HFF-Myc (cell line): ENCODE results near the gene FAM111B.
A peak's percentile ranks its signal among the peaks of the same experiment; 100 is the strongest.
"Not testable (repeated sequence)": the region's sequence is repeated elsewhere in the genome, so short reads cannot be mapped to it uniquely, and the experiment has no call there.

Source experiments
- DNase-seq: peaks from one replicate; pipeline ENCODE4 v3.0.0-alpha.2; 2011; ENCODE audit warnings: low read depth; ENCODE audit errors: extremely low read depth
- H3K4me3 ChIP-seq: replicated peaks from 2 replicates; pipeline ENCODE4 v1.5.1; 2011; ENCODE audit warnings: low read depth, mild to moderate bottlenecking, control low read depth, low read length
- TF ChIP-seq, protein P1 (sequence below): IDR thresholded peaks from 2 replicates; pipeline ENCODE4 v1.5.1; 2012; ENCODE audit warnings: mild to moderate bottlenecking, low read depth, low read length, control low read depth; ENCODE audit errors: missing control alignments

FAM111B gene

DNA sequence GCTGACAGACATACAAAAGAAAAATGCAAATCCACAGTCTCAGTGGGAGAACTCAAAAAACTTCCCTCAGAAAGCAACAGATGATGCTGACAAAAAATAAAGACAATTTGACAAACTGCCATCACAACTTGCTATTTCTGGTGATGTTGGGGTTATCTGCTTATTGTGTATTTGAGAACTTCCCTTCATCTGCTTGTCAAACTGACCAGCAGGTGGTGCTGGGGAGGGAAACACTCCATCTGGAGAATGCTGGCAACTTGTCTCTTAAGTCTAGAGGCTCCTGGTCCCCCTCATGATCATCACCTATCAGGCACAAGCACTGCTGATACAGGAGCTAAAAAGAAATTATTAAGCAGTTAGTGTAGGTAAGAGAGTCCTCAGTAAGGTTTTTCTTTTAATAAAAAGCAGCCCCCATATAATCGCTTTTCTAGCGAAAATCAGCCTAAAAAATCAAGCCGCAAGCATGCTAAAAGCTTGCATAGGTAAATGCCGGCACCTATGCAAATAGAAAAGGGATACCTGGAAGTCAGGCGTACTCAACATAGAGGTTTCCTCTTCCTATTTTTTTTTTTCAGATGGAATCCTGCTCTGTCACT lies 9.8 kb upstream of the FAM111B start:
- DNase-seq: peak; percentile 7
- H3K4me3 ChIP-seq: no peak overlapping the region
- TF ChIP-seq, protein P1, sequence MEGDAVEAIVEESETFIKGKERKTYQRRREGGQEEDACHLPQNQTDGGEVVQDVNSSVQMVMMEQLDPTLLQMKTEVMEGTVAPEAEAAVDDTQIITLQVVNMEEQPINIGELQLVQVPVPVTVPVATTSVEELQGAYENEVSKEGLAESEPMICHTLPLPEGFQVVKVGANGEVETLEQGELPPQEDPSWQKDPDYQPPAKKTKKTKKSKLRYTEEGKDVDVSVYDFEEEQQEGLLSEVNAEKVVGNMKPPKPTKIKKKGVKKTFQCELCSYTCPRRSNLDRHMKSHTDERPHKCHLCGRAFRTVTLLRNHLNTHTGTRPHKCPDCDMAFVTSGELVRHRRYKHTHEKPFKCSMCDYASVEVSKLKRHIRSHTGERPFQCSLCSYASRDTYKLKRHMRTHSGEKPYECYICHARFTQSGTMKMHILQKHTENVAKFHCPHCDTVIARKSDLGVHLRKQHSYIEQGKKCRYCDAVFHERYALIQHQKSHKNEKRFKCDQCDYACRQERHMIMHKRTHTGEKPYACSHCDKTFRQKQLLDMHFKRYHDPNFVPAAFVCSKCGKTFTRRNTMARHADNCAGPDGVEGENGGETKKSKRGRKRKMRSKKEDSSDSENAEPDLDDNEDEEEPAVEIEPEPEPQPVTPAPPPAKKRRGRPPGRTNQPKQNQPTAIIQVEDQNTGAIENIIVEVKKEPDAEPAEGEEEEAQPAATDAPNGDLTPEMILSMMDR: peak; percentile 71

DNA sequence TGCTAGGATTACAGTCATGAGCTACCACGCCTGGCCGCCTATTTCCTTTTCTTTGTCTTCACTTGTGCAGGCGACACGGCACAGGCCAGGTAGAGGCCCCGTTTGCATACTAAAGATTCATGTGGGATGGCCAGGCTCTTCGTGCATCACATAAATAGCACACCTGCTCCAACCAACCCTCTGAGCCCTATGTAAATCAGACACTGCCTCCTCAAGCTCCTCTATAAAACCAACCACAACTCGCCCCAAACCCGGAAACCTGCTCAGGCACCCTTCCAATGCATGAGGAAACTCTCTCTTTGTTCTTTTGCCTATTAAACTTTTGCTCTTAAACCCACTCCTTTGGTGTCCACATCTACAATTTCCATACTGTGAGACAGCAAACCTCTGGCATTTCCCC lies 9.1 kb upstream of the FAM111B start:
- H3K4me3 ChIP-seq, DNase-seq: not testable (repeated sequence)

DNA sequence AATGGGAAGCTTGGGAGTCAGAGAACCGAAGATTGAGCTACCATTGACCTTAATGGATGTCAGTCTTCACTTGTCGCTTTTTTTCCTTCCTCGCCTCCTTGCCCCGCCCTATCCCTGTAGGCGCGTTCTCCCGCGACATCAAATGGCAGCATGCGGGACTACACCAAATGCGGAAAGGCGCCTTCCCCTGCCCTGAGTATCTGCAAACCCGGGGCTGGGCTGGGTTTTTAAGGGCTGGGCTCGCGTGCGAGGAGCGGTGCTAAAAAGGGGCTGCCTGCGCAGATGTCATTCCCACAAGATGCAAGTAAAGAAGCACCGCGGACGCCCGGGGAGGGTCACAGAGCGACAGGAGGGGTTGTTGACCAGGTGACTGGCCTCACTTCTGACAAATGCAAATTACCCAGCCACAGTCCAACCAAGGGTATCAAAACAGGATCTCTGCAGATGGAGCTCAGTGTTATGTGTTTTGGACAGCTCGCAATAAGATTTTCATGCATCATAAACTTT lies 4.7 kb upstream of the FAM111B start:
- no peak for DNase-seq
- no peak overlapping the region for H3K4me3 ChIP-seq
- TF ChIP-seq, protein P1: peak; percentile 9

GRCh38 chr11:59107721-59108120 lies 684 bp downstream of the FAM111B start:
- DNase-seq: not testable (repeated sequence)
- peak overlapping the region; percentile 48 for H3K4me3 ChIP-seq

GRCh38 chr11:59112494-59112893 lies 5.5 kb downstream of the FAM111B start:
- TF ChIP-seq, protein P1: no peak
- DNase-seq: no peak
- H3K4me3 ChIP-seq: no peak overlapping the region

DNA sequence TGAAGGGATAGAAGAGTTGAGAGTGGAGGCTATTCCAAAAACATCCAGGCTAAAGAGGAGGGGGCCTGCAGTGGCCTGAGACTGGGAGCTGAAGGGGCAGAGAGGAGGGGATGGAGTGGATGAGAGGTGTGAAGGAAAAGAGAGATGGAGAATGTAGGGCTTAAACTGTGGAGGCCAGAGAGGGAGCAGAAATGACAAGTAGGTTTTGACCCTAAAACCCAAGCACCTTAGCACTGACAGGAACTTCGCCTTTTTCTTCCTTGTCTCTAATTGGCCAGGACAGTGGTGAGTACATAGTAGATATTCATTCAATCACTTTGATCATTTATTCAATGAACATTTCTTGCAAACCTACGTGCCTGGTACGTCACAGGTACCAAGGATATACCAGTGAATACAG lies 7.3 kb downstream of the FAM111B start:
- TF ChIP-seq, protein P1: no peak
- DNase-seq: no peak
- no peak overlapping the region for H3K4me3 ChIP-seq

- H3K4me3 ChIP-seq: no peak overlapping the region
- TF ChIP-seq, protein P1: no peak
- no peak for DNase-seq
Observed at GRCh38 chr11:59115553-59115952, 8.5 kb downstream of the FAM111B start.

- no peak overlapping the region for H3K4me3 ChIP-seq
- TF ChIP-seq, protein P1: no peak
- no peak for DNase-seq
Observed at GRCh38 chr11:59117774-59118173, 10.7 kb downstream of the FAM111B start.
